Keratinocyte (primary cell): ENCODE measurements around the gene ERCC6L2. TPM values are rescaled to one million over a fixed set of nuclear protein-coding genes. Genes with fewer than 3 reads are reported as not detected.

ENCODE experiments used
- DNase-seq: peaks from one replicate; pipeline ENCODE4 v3.0.0-alpha.2; 2011; ENCODE audit warnings: low read depth, missing footprints, low spot score
- FAIRE-seq: peaks from 2 replicates; lab custom pipeline; 2011; peaks lifted over from hg19 to GRCh38; lab: Jason Lieb, UNC
- H2AFZ ChIP-seq: 2 replicates; pipeline ENCODE4 v1.6.0; 2012; ENCODE audit warnings: low read length, control low read depth, inconsistent platforms; ENCODE audit not compliant: control insufficient read depth
- H3K27ac ChIP-seq: 2 replicates; pipeline ENCODE4 v1.5.1; 2011; ENCODE audit warnings: low read length; ENCODE audit not compliant: control insufficient read depth, insufficient read depth
- H3K27me3 ChIP-seq: 3 replicates; pipeline ENCODE4 v1.6.0; 2011; ENCODE audit warnings: low read length; ENCODE audit not compliant: control insufficient read depth, insufficient read depth; ENCODE audit errors: extremely low read depth
- H3K36me3 ChIP-seq, 2 experiments: 2 replicates in 1 of 2; 3 replicates in 1 of 2; pipeline ENCODE4 v1.5.1; 2011; ENCODE audit warnings: low read length in 2 of 2, mild to moderate bottlenecking in 1 of 2; ENCODE audit not compliant: control insufficient read depth in 2 of 2, insufficient read depth in 2 of 2; ENCODE audit errors: extremely low read depth in 1 of 2
- H3K4me1 ChIP-seq: 3 replicates; pipeline ENCODE4 v1.5.1; 2011; ENCODE audit warnings: low read length; ENCODE audit not compliant: control insufficient read depth, insufficient read depth; ENCODE audit errors: extremely low read depth
- H3K4me2 ChIP-seq: 3 replicates; pipeline ENCODE4 v1.6.0; 2011; ENCODE audit warnings: low read depth, low read length; ENCODE audit not compliant: control insufficient read depth, insufficient read depth; ENCODE audit errors: extremely low read depth
- H3K4me3 ChIP-seq, 3 experiments: fragments of 200-600 bp in 1 of 3; sonication (generic) in 1 of 3; 2 replicates in 2 of 3; 3 replicates in 1 of 3; pipeline ENCODE4 v1.5.1; 2011 to 2016; ENCODE audit warnings: low read length in 3 of 3, mild to moderate bottlenecking in 3 of 3, control low read depth in 2 of 3, inconsistent platforms in 1 of 3, low read depth in 1 of 3, mixed read lengths in 1 of 3, mixed run types in 1 of 3, moderate library complexity in 1 of 3; ENCODE audit not compliant: control insufficient read depth in 2 of 3, insufficient read depth in 2 of 3; ENCODE audit errors: extremely low read depth in 1 of 3
- H3K79me2 ChIP-seq: 2 replicates; pipeline ENCODE4 v1.6.0; 2012; ENCODE audit warnings: low read length; ENCODE audit not compliant: control insufficient read depth, insufficient read depth
- H3K9ac ChIP-seq: 3 replicates; pipeline ENCODE4 v1.6.0; 2011; ENCODE audit warnings: low read length; ENCODE audit not compliant: control insufficient read depth, insufficient read depth; ENCODE audit errors: extremely low read depth
- H3K9me1 ChIP-seq: 3 replicates; pipeline ENCODE4 v1.6.0; 2011; ENCODE audit warnings: low read length; ENCODE audit not compliant: control insufficient read depth, insufficient read depth; ENCODE audit errors: extremely low read depth
- H3K9me3 ChIP-seq: 2 replicates; pipeline ENCODE4 v1.5.1; 2012; ENCODE audit warnings: low read depth, low read length; ENCODE audit not compliant: control insufficient read depth
- H4K20me1 ChIP-seq: 3 replicates; pipeline ENCODE4 v1.6.0; 2011; ENCODE audit warnings: low read length; ENCODE audit not compliant: control insufficient read depth, insufficient read depth; ENCODE audit errors: extremely low read depth
- EZH2 ChIP-seq: IDR thresholded peaks from one replicate; pipeline ENCODE4 v1.6.1; 2012; ENCODE audit warnings: inconsistent platforms, mild to moderate bottlenecking, low read length, moderate library complexity
- dilution Hi-C: fragments of 300-500 bp; cut with MboI; formaldehyde crosslinking; loops from one replicate; pipeline ENCODE4 v1.7.0; 2020; ENCODE audit warnings: low sequenced_read_pairs; ENCODE audit not compliant: extremely low pct_ligation_motif_present
- polyA plus RNA-seq, 5 experiments: library from polyadenylated mRNA; depleted of rRNA in 3 of 5; stranded (reverse) in 3 of 5; stranded (forward) in 1 of 5; unstranded in 1 of 5; fragments of >200 nt; gene quantifications; 1 replicate in 1 of 5; 2 replicates in 3 of 5; 3 replicates in 1 of 5; pipeline versions ENCODE4 v1.2.1 to v1.2.3, GENCODE V29; 2011 to 2012; ENCODE audit warnings: missing spikeins in 2 of 5, low read depth in 1 of 5, low replicate concordance in 1 of 5
- TF ChIP-seq, protein P1 (sequence below), 3 experiments: IDR thresholded peaks in 1 of 3; conservative IDR thresholded peaks in 1 of 3; optimal IDR thresholded peaks in 1 of 3; 2 replicates in 2 of 3; 3 replicates in 1 of 3; pipeline versions ENCODE3 to v1.5.1; 2011; ENCODE audit warnings: low read length in 3 of 3, mild to moderate bottlenecking in 3 of 3, moderate library complexity in 2 of 3, control low read depth in 1 of 3, inconsistent platforms in 1 of 3; ENCODE audit not compliant: insufficient read depth in 2 of 3; ENCODE audit errors: extremely low read depth in 1 of 3

The ERCC6L2 gene
- polyA plus RNA-seq, 1 donor (not counting 4 experiments of a cell fraction or from before 2014, with no cell fraction given) = 15.4 TPM

DNA sequence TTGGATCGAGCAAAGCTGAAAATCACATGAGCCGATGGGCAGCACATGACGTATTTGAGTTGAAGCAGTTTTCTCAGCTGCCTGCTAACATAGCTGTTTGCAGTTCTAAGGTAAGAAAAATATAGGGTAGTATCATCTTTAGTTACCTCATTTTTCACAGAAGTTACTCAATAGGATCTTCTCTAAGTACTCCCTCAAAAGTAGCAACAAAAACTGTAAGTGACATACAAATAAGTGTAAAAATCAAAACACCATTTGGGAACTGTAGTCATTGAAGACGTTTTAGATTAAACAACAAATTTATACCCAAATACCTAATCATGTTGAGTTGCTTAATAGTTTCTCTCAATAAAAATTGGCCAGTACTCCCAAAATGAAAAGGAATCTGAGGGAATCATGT lies 102.6 kb downstream of the ERCC6L2 start:
- Histone ChIP-seq H3K4me1 (no peaks in the 10 kb centered on the region), H3K4me3 (no peak overlapping the region), H3K9ac (no peak overlapping the region), H3K9me3 (no peaks in the 10 kb centered on the region), H2AFZ (no peak overlapping the region), H3K36me3 (no peaks in the 10 kb centered on the region), H3K27ac (no peak overlapping the region), H3K79me2 (no peaks in the 10 kb centered on the region), H3K27me3 (no peaks in the 10 kb centered on the region), H3K4me2 (no peak overlapping the region), H4K20me1 (no peaks in the 10 kb centered on the region), H3K9me1 (no peaks in the 10 kb centered on the region)
- FAIRE-seq = no peak
- TF ChIP-seq EZH2 = no peak
- TF ChIP-seq, protein P1, sequence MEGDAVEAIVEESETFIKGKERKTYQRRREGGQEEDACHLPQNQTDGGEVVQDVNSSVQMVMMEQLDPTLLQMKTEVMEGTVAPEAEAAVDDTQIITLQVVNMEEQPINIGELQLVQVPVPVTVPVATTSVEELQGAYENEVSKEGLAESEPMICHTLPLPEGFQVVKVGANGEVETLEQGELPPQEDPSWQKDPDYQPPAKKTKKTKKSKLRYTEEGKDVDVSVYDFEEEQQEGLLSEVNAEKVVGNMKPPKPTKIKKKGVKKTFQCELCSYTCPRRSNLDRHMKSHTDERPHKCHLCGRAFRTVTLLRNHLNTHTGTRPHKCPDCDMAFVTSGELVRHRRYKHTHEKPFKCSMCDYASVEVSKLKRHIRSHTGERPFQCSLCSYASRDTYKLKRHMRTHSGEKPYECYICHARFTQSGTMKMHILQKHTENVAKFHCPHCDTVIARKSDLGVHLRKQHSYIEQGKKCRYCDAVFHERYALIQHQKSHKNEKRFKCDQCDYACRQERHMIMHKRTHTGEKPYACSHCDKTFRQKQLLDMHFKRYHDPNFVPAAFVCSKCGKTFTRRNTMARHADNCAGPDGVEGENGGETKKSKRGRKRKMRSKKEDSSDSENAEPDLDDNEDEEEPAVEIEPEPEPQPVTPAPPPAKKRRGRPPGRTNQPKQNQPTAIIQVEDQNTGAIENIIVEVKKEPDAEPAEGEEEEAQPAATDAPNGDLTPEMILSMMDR (optimal IDR thresholded peaks at IDR 0.05 in 1 of 3, IDR thresholded peaks at IDR 0.05 in 1 of 3, conservative IDR thresholded peaks at IDR 0.05 in 1 of 3; ENCODE audit: extremely low read depth in 1 of 3, insufficient read depth in 2 of 3, low read length in 3 of 3) = no peak
- dilution Hi-C loops = no loop called here
- no peak for DNase-seq

DNA sequence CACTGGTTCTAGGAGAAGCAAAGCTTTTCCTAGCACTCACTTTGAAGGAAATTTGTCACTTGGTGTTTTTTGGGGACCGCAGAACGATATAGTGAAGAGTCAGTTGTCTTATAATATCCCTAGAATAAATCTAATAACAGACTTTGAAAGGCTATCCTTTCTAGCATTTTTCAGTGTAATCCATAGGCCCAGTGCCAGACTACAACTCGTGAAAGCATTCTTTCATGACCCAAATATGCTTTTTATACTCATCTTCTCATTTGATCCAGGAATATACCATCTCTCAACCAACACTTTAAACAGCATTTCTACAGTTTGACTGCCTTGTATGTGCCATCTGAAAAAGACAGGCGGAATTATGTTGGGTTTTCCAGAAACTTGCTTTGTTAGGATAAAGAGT lies 104.0 kb downstream of the ERCC6L2 start:
- no peaks in the 10 kb centered on the region for H3K79me2 ChIP-seq
- H3K27ac ChIP-seq = no peak overlapping the region
- DNase-seq (no peak), FAIRE-seq (no peak)
- dilution Hi-C loops = no loop called here
- no peaks in the 10 kb centered on the region for H3K27me3 ChIP-seq
- H2AFZ ChIP-seq = no peak overlapping the region
- no peak overlapping the region for H3K9ac ChIP-seq
- TF ChIP-seq, protein P1 (optimal IDR thresholded peaks at IDR 0.05 in 1 of 3, IDR thresholded peaks at IDR 0.05 in 1 of 3, conservative IDR thresholded peaks at IDR 0.05 in 1 of 3; ENCODE audit: extremely low read depth in 1 of 3, insufficient read depth in 2 of 3, low read length in 3 of 3) = no peak
- no peak for TF ChIP-seq EZH2
- no peaks in the 10 kb centered on the region for H3K9me3 ChIP-seq
- no peaks in the 10 kb centered on the region for H3K9me1 ChIP-seq
- H3K4me1 ChIP-seq = no peaks in the 10 kb centered on the region
- H3K4me3 ChIP-seq = no peak overlapping the region
- no peaks in the 10 kb centered on the region for H3K36me3 ChIP-seq
- no peaks in the 10 kb centered on the region for H4K20me1 ChIP-seq
- H3K4me2 ChIP-seq = no peak overlapping the region
